GM18520 (cell line): ENCODE measurements around the gene ATP7B.
A peak's percentile ranks its signal among the peaks of the same experiment; 100 is the strongest.
"Not testable (repeated sequence)": the region's sequence is repeated elsewhere in the genome, so short reads cannot be mapped to it uniquely, and the experiment has no call there.

ENCODE experiments used
- ATAC-seq: cut with Tn5 transposase; IDR thresholded peaks from one replicate; pipeline ENCODE4 v1.9.1; 2021; ENCODE audit not compliant: unreplicated experiment

Gene ATP7B

DNA sequence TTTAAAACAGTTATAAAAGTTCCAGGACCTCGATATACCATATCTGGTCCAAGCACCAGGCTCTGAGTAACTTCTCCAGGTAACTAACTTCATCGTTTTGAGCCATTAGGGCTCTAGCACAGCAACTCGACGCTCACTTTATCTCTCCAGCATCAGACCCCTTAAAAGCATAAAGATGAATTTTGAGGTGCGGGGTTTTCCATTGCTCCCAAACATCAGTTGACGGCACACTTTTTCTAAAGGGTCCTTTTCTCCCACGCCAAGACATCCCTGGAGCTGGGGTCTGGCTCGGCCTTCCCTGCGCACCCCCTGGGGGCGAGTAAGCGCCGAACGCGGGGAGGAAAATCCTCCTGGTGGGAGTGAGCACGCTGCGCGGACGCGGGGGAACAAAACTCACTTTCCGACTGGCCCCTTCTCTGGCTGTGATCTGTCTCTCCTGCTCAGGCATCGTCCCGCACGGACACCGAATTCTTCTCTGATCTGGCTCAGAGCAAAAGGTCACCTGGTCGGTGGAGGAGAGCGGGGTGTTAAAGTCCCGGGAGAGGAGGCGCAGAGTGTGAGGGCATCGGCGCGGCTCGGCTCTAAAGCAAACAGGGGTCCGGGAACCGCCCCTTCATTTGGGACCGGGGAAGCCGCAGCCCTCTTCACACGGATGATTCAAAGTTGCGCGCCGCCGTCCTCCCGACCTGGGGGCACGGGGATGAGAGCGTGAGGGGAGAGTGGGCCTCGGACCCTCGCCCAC lies at the start of gene ATP7B:
Gene ATP7B, minus strand, starts transcription at position 561 of the 742 bp plus-strand sequence. Its CDS starts 113 bp downstream, at position 448.
- no peak for ATAC-seq

DNA sequence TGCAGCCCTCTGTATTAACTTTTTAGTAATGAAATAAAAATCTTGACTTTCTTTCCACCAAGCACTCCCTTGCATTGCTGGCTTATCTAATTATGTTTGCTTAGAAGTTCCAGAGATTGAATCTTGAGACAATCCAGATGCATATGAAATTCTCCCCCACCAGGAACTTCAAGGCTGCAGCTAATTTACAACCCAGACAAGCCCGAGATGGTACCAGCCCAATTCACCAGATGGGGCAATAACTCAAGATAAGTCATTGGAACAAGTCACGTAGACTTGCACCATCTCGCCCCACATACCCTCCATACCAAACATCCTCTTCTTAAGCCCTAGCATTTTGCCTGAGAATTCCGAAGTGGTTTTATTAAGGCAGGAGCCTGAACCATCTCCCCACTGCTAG lies 42.2 kb upstream of the ATP7B start:
- no peak for ATAC-seq

- no peak for ATAC-seq
Measured at GRCh38 chr13:52051400-52051799, 40.1 kb upstream of the ATP7B start.

- no peak for ATAC-seq
Measured at GRCh38 chr13:52048516-52048915, 37.3 kb upstream of the ATP7B start.

DNA sequence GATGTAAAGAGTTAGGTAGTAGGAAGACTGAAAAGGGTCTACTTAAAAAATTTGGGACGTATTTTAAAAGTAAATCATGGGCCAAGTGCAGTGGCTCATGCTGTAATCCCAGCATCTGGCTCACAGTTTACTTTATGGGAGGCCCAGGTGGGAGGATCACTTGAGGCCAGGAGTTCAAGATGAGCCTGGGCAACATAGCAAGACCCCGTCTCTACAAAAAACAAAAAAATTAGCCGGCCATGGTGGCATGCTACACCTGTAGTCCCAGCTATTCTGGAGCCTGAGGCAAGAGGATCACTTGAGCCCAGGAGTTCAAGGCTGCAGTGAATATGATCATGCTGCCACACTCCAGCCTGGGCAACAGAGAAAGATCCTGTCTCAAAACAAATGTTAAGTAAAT lies 36.2 kb upstream of the ATP7B start:
- no peak for ATAC-seq

- ATAC-seq: no peak
Measured at GRCh38 chr13:52043675-52044074, 32.4 kb upstream of the ATP7B start.

DNA sequence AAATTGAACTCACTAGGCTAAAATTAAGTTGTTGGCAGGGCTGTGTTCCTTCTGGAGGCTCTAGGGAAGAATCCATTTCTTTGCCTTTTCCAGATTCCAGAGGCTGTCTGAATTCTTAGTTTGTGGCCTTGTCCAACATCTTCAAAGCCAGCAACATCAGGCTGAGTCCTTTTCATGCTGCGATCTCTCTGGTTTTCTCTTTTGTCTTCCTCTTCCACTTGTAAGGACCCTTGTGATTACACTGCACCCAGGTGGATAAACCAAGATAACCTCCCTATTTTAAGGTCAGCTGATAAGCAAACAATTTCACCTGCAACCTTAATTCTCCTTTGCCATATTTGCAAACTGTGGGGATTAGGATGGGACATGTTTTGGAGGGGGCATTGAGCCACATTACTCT lies 24.8 kb upstream of the ATP7B start:
- ATAC-seq: no peak

DNA sequence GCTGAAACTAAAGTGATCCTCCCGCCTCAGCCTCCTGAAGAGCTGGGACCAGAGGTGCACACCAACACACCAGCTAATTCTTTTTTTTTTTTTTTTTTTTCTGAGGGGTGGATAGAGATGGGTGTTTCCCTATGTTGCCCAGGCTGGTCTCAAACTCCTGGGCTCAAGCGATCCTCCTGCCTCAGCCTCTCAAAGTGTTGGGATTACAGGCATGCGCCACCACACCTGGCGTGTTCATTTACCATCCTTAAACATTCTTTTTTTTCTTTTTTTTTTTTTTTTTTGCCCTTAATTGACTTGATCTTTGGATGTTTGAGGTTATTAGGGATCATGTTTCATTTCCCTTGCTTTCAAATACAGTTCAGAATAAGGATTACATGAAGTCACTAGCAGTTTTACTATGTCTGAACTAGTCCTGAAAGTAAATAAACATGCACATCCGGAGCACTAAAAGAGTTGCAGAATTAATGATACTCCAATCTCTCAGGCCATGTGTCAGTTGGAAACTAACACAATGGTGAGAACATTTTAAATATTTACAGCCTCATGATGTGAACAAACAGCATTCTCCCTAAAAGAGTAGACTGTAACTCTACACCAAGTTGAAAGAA lies 23.5 kb upstream of the ATP7B start:
- no peak for ATAC-seq

DNA sequence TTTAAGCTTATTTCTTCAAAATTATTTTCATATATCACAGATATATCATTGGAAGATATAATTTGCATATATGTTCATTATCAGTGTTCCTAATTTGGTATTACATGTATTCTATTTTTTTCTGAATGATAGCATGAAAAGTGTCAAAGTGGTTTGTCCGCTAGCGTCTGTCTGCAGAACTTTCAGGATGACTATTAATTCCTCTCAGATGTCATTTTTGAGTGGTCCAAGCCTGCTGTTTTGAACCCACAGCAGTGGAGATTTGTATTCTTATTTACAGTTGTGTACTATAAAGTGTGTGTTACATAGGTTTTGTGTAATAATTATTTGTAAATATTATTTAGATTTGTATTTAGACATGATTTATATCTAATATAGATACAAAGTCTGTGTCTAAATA lies 21.8 kb upstream of the ATP7B start:
- no peak for ATAC-seq

GRCh38 chr13:52030401-52030800 lies 19.2 kb upstream of the ATP7B start:
- ATAC-seq: not testable (repeated sequence)

DNA sequence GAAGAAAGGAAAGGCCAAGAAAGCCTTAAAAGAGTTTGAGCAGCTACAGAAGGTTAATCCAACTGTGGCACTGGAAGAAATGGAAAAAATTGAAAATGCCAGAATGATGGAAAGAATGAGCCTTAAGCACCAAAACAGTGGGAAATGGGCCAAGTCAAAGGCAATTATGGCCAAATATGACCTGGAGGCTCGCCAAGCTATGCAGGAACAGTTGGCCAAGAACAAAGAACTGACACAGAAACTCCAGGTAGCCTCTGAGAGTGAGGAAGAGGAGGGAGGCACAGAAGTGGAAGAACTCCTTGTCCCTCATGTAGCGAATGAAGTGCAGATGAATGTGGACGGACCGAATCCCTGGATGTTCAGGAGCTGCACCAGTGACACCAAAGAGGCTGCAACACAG lies 18.3 kb upstream of the ATP7B start:
- ATAC-seq: no peak

DNA sequence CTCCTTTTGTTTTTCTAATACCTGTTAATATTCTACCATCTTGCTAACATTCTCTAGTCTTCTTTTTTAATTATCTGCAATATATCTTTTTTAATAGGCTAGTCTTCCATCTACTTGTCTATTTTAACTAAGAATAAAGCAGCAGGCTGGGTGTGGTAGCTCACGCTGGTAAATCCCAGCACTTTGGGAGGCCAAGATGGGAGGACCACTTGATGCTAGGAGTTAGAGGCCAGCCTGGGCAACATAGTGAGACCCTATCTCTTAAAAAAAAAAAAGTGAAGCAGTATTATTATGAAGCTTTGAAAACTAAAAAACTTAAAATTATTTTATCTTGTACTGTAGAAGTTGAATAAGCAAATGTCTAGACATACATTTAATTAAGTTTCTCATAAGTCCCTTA lies 16.6 kb upstream of the ATP7B start:
- ATAC-seq: no peak

- ATAC-seq: no peak
Measured at GRCh38 chr13:52026246-52026626, 15.0 kb upstream of the ATP7B start.

DNA sequence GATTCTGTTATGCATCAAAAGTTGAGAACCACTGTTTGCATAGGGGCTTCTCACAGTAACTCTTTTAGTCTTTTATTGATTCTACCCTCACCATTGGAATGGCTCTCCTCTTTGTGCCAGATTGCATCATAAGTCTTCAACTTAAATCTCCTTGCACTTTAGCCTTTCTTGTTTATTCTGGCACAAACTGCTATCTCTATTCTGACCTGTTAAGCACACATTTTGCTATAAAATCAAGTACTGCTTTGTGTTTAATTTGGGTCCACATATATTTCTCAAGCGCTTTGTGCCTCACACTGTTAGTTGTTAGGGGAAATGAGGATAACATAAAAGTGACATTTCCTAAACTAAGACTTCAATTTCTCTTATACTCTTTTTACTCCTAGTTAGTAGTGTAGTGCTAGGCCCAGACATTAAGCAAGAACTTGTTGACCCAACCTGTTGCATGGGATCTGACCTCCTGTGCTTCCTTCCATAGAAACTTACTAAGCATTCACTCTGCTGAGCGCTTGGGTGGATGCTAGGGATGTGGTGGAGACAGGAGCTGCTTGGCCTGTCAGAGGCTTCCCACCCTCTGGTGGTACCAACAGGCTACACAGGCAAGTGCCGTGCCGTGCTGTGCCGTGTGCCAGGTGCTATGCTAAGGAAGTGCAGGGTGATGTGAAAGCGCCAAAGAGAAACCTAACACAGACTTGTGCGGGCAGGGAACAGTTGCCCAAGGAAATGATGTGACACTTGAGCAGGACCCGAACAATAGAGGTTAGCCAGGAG lies 14.4 kb upstream of the ATP7B start:
- ATAC-seq: no peak

- ATAC-seq: no peak
Measured at GRCh38 chr13:52024481-52024880, 13.2 kb upstream of the ATP7B start, which contains the start of gene UTP14C. Gene UTP14C, plus strand, starts transcription at chr13:52024691. Its CDS starts 4,114 bp downstream, at chr13:52028805.

- no peak for ATAC-seq
Measured at GRCh38 chr13:52022356-52022755, 11.1 kb upstream of the ATP7B start.

- no peak for ATAC-seq
Measured at GRCh38 chr13:52020191-52020590, 8.9 kb upstream of the ATP7B start.

DNA sequence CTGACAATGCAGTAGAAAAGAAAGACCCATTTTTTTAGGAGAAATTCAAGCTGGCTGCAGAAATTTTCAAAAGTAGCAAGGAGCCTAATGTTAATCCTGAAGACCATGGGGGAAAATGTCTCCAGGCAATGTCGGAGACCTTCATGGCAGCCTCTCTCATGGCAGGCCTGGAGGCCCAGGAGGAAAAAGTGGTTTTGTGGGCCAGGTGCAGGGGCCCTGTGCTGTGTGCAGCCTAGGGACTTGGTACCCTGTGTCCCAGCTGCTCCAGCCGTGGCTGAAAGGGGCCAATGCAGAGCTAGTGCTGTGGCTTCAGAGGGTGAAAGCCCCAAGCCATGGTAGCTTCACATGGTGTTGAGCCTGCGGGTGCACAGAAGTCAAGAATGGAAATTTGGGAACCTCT lies 5.0 kb upstream of the ATP7B start:
- no peak for ATAC-seq

DNA sequence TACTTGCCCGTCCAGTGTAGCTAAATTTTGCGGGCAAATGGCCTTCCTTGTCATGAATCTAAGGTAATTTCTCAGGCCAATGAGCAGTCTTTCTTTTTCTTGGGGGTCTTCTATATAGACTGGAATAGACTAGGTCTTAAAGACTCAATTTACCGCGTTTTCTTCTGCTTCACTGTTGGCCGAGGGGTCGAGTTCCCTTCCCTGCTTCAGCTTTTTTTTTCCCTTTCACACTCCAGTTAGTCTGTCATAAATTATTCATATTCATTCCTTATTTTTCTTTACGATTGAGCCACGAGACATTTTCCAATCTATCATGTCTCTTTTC lies 1.2 kb upstream of the ATP7B start:
- no peak for ATAC-seq

GRCh38 chr13:52011632-52012511 lies 622 bp upstream of the ATP7B start, which contains the start of gene ALG11:
Gene ALG11, plus strand, starts transcription at chr13:52012398. Its CDS starts 21 bp downstream, at chr13:52012419.
- peak; percentile 99 for ATAC-seq

DNA sequence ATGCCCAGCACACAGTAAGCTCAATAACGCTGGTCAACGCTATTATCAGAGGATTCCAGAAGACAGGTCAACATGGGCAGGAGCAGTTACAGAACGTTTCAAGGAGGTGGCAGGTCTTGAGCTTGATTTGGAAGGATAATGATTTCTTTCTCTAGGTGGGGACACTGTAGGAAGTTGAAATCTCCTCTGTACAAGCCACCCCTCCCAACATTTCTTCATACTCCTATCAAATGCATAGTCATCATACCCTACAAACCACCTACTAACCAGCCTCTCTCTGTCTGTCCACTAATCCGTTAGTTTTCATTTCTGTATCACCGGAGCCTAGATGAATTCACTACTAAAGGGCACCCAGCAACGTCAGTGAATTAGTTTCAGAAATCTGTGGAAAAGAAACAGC lies 1.3 kb downstream of the ATP7B start:
- ATAC-seq: no peak
